SK-N-SH (cell line): ENCODE data around the gene IFNL4. TPM values are rescaled to one million over a fixed set of nuclear protein-coding genes. Genes with fewer than 3 reads are reported as not detected.

Experiments used
- CTCF ChIA-PET: fragments of 300-600, 350-600 bp; formaldehyde crosslinking; extraction: SDS; loops from one replicate; lab custom pipeline; 2021; lab: Yijun Ruan, JAX
- POLR2A ChIA-PET: fragments of 350-600 bp; sonication (Branson Sonifier 250); formaldehyde crosslinking; extraction: SDS; loops from one replicate; lab custom pipeline; 2020; ENCODE audit warnings: antibody characterized with exemption, inconsistent platforms; lab: Yijun Ruan, JAX
- DNase-seq: peaks from one replicate; pipeline ENCODE4 v3.0.0; 2012
- H2AFZ ChIP-seq: fragments of 200-600 bp; sonication (generic); 2 replicates; pipeline ENCODE4 v1.8.1; 2016; ENCODE audit warnings: antibody characterized with exemption, mild to moderate bottlenecking, low read depth
- H3F3A ChIP-seq: fragments of 200-600 bp; sonication (generic); replicated peaks from 2 replicates; pipeline ENCODE3; 2016; ENCODE audit warnings: antibody characterized with exemption, mild to moderate bottlenecking; ENCODE audit not compliant: insufficient read depth
- H3K27ac ChIP-seq, 2 experiments: fragments of 200-500 bp in 1 of 2; fragments of 200-600 bp in 1 of 2; sonication (Bioruptor generic) in 1 of 2; sonication (generic), shearing (Covaris generic) in 1 of 2; 2 replicates each; pipeline versions ENCODE4 v1.5.1 to v1.6.1; 2014 to 2016; ENCODE audit warnings: low read depth in 2 of 2, inconsistent platforms in 1 of 2, low read length in 1 of 2, mild to moderate bottlenecking in 1 of 2, mixed read lengths in 1 of 2
- H3K27me3 ChIP-seq: fragments of 200-600 bp; sonication (generic), shearing (Covaris generic); 2 replicates; pipeline ENCODE4 v1.6.1; 2016; ENCODE audit warnings: mixed run types; ENCODE audit not compliant: insufficient read depth
- H3K36me3 ChIP-seq, 2 experiments: fragments of 200-500 bp in 1 of 2; fragments of 200-600 bp in 1 of 2; sonication (Bioruptor generic) in 1 of 2; sonication (generic) in 1 of 2; replicated peaks in 1 of 2; 2 replicates each; pipeline versions ENCODE3 to v1.5.1; 2014 to 2016; ENCODE audit warnings: low read length in 1 of 2, mild to moderate bottlenecking in 1 of 2; ENCODE audit not compliant: insufficient read depth in 2 of 2, control insufficient read depth in 1 of 2
- H3K4me1 ChIP-seq, 2 experiments: fragments of 200-500 bp in 1 of 2; fragments of 200-600 bp in 1 of 2; sonication (Bioruptor generic) in 1 of 2; sonication (generic), shearing (Covaris generic) in 1 of 2; 2 replicates each; pipeline versions ENCODE4 v1.5.1 to v1.6.1; 2014 to 2016; ENCODE audit warnings: low read depth in 1 of 2, low read length in 1 of 2, mixed run types in 1 of 2; ENCODE audit not compliant: insufficient read depth in 2 of 2, control insufficient read depth in 1 of 2
- H3K4me2 ChIP-seq: fragments of 200-600 bp; sonication (generic), shearing (Covaris generic); 2 replicates; pipeline ENCODE4 v1.6.1; 2017; ENCODE audit warnings: mixed run types
- H3K4me3 ChIP-seq, 2 experiments: fragments of 200-500 bp in 1 of 2; fragments of 200-600 bp in 1 of 2; sonication (Bioruptor generic) in 1 of 2; sonication (generic), shearing (Covaris generic) in 1 of 2; 2 replicates each; pipeline versions ENCODE4 v1.5.1 to v1.8.1; 2014 to 2016; ENCODE audit warnings: low read depth in 2 of 2, inconsistent platforms in 1 of 2, low read length in 1 of 2, mild to moderate bottlenecking in 1 of 2, mixed read lengths in 1 of 2, moderate library complexity in 1 of 2
- H3K79me2 ChIP-seq: fragments of 200-600 bp; sonication (generic); 2 replicates; pipeline ENCODE4 v1.8.1; 2017; ENCODE audit warnings: mild to moderate bottlenecking; ENCODE audit not compliant: insufficient read depth
- H3K9ac ChIP-seq: fragments of 200-600 bp; sonication (generic); 2 replicates; pipeline ENCODE4 v1.6.1; 2017; ENCODE audit warnings: mixed run types
- H3K9me2 ChIP-seq: fragments of 200-600 bp; sonication (generic); 2 replicates; pipeline ENCODE4 v1.6.1; 2017; ENCODE audit warnings: mixed run types
- H3K9me3 ChIP-seq: fragments of 200-600 bp; sonication (generic); 2 replicates; pipeline ENCODE4 v1.6.1; 2017; ENCODE audit warnings: mixed run types, mild to moderate bottlenecking, moderate library complexity
- H4K20me1 ChIP-seq: fragments of 200-600 bp; sonication (generic); 2 replicates; pipeline ENCODE4 v1.6.1; 2017; ENCODE audit warnings: mild to moderate bottlenecking, mixed run types; ENCODE audit not compliant: insufficient read depth
- CTCF ChIP-seq: fragments of 200-600 bp; sonication (generic); IDR thresholded peaks from 2 replicates; pipeline ENCODE4 v1.6.1; 2017; ENCODE audit warnings: antibody characterized with exemption, mild to moderate bottlenecking, moderate library complexity
- ELF1 ChIP-seq: IDR thresholded peaks from 2 replicates; pipeline ENCODE4 v1.4.0; 2012
- EP300 ChIP-seq, 2 experiments: IDR thresholded peaks; 2 replicates each; pipeline versions ENCODE4 v1.4.0 to v1.6.1; 2012; ENCODE audit warnings: borderline replicate concordance in 1 of 2, low read depth in 1 of 2, low read length in 1 of 2
- EZH2phosphoT487 ChIP-seq: fragments of 200-600 bp; sonication (generic); IDR thresholded peaks from 2 replicates; pipeline ENCODE4 v1.6.1; 2017; ENCODE audit warnings: low read depth, mixed run types, mild to moderate bottlenecking, antibody characterized with exemption, moderate library complexity, borderline replicate concordance
- FOSL2 ChIP-seq: IDR thresholded peaks from 2 replicates; pipeline ENCODE4 v1.4.0; 2012; ENCODE audit warnings: low read depth, mild to moderate bottlenecking, moderate library complexity, borderline replicate concordance
- FOXM1 ChIP-seq: IDR thresholded peaks from 2 replicates; pipeline ENCODE4 v1.4.0; 2012; ENCODE audit warnings: low read depth, mild to moderate bottlenecking
- GATA2 ChIP-seq: sonication (generic); formaldehyde crosslinking; IDR thresholded peaks from 2 replicates; pipeline ENCODE4 v1.5.0; 2020; ENCODE audit warnings: mild to moderate bottlenecking, missing genetic modification reagents
- IRF3 ChIP-seq: fragments of 150-350 bp; IDR thresholded peaks from 2 replicates; pipeline ENCODE4 v1.6.1; 2016; ENCODE audit warnings: mild to moderate bottlenecking, low read depth, low read length
- MAX ChIP-seq: IDR thresholded peaks from 2 replicates; pipeline ENCODE4 v1.4.0; 2012; ENCODE audit warnings: low read depth
- MEF2A ChIP-seq: IDR thresholded peaks from 2 replicates; pipeline ENCODE4 v1.4.0; 2012; ENCODE audit warnings: low read depth, borderline replicate concordance
- MXI1 ChIP-seq: IDR thresholded peaks from 2 replicates; pipeline ENCODE4 v1.6.1; 2012; ENCODE audit warnings: mild to moderate bottlenecking, low read depth, low read length, improper control_type of control experiment
- PBX3 ChIP-seq: IDR thresholded peaks from 2 replicates; pipeline ENCODE4; 2012
- POLR2AphosphoS5 ChIP-seq: IDR thresholded peaks from 2 replicates; pipeline ENCODE4 v1.6.1; 2012; ENCODE audit warnings: low read depth, low read length
- RAD21 ChIP-seq: IDR thresholded peaks from 2 replicates; pipeline ENCODE4 v1.6.1; 2012; ENCODE audit warnings: mild to moderate bottlenecking, low read length
- RCOR1 ChIP-seq: fragments of 150-350 bp; IDR thresholded peaks from 2 replicates; pipeline ENCODE4 v1.6.1; 2017; ENCODE audit warnings: antibody characterized with exemption, low read length
- SIN3A ChIP-seq: IDR thresholded peaks from 2 replicates; pipeline ENCODE4 v1.6.1; 2012; ENCODE audit warnings: low read depth, mild to moderate bottlenecking, low read length, moderate library complexity, borderline replicate concordance
- SMC3 ChIP-seq: IDR thresholded peaks from 2 replicates; pipeline ENCODE4 v1.6.1; 2012; ENCODE audit warnings: low read depth, low read length, improper control_type of control experiment
- TAF1 ChIP-seq: IDR thresholded peaks from 2 replicates; pipeline ENCODE4 v1.6.1; 2012; ENCODE audit warnings: low read depth, mild to moderate bottlenecking, low read length, moderate library complexity, borderline replicate concordance
- TCF12 ChIP-seq: IDR thresholded peaks from 2 replicates; pipeline ENCODE4 v1.4.0; 2012
- TEAD4 ChIP-seq: IDR thresholded peaks from 2 replicates; pipeline ENCODE4 v1.4.0; 2012; ENCODE audit warnings: mild to moderate bottlenecking, borderline replicate concordance; ENCODE audit not compliant: insufficient read depth
- YY1 ChIP-seq: IDR thresholded peaks from 2 replicates; pipeline ENCODE4 v1.4.0; 2012; ENCODE audit warnings: low read depth, mild to moderate bottlenecking
- ZBTB33 ChIP-seq: IDR thresholded peaks from 2 replicates; pipeline ENCODE4 v1.4.0; 2012; ENCODE audit warnings: low read depth, borderline replicate concordance
- WGBS: methylation state at CpG from one replicate; pipeline ENCODE4 v1.1.6; 2017; ENCODE audit warnings: low lambda C conversion rate; 5-methylcytosine and 5-hydroxymethylcytosine counted together
- polyA plus RNA-seq, 3 experiments: library from polyadenylated mRNA; depleted of rRNA; stranded (reverse); fragments of >200 nt; gene quantifications; 2 replicates each; pipeline ENCODE4 v1.2.3, GENCODE V29; 2012

Gene IFNL4
- polyA plus RNA-seq, 1 of the 3 experiments (the other 2 are of a cell fraction), result not detected

- WGBS, result 35% methylated on average over 14 of the region's 17 CpGs
- Histone ChIP-seq H3K79me2 (no peaks in the 10 kb centered on the region), H2AFZ (no peak overlapping the region), H3K9me2 (no peaks in the 10 kb centered on the region), H3K9me3 (no peaks in the 10 kb centered on the region), H3K27me3 (peaks cover 10% of the 10 kb centered on the region; the same call in 1 of the 2 replicates), H3K4me3 (no peak overlapping the region), H3K4me2 (no peak overlapping the region), H3K9ac (no peak overlapping the region), H3K27ac (no peak overlapping the region), H4K20me1 (no peaks in the 10 kb centered on the region), H3K36me3 (no peaks in the 10 kb centered on the region), H3F3A (no peaks in the 10 kb centered on the region), H3K4me1 (no peaks in the 10 kb centered on the region)
- CTCF ChIA-PET, result no interaction called here
- POLR2A ChIA-PET, result no interaction called here
- no peak for DNase-seq
- TF ChIP-seq POLR2AphosphoS5 (no peak), EP300 (IDR thresholded peaks at IDR 0.05; ENCODE audit: borderline replicate concordance in 1 of 2, low read depth in 1 of 2, low read length in 1 of 2) (no peak), TCF12 (no peak), ELF1 (no peak), MAX (no peak), FOXM1 (no peak), PBX3 (no peak), RCOR1 (no peak), MEF2A (no peak), TAF1 (no peak), RAD21 (no peak), TEAD4 (no peak), FOSL2 (no peak)
Observed at GRCh38 chr19:39263912-39264305, 15.3 kb upstream of the IFNL4 start.

GRCh38 chr19:39262496-39262895 lies 13.8 kb upstream of the IFNL4 start:
- Histone ChIP-seq H3K4me1 (no peaks in the 10 kb centered on the region), H3F3A (no peaks in the 10 kb centered on the region), H3K27ac (no peak overlapping the region), H3K9me3 (no peaks in the 10 kb centered on the region), H3K4me2 (no peak overlapping the region), H4K20me1 (no peaks in the 10 kb centered on the region), H3K27me3 (peaks cover 10% of the 10 kb centered on the region; the same call in 1 of the 2 replicates), H3K4me3 (no peak overlapping the region), H3K9me2 (no peaks in the 10 kb centered on the region), H2AFZ (no peak overlapping the region), H3K9ac (no peak overlapping the region), H3K36me3 (no peaks in the 10 kb centered on the region), H3K79me2 (no peaks in the 10 kb centered on the region)
- DNase-seq, result no peak
- CTCF ChIA-PET, result no interaction called here
- 65% methylated on average over 4 of the region's 4 CpGs for WGBS
- POLR2A ChIA-PET, result no interaction called here
- TF ChIP-seq IRF3 (no peak), SIN3A (no peak), ELF1 (no peak), SMC3 (no peak), EZH2phosphoT487 (no peak), MAX (no peak), CTCF (no peak), EP300 (IDR thresholded peaks at IDR 0.05; ENCODE audit: borderline replicate concordance in 1 of 2, low read depth in 1 of 2, low read length in 1 of 2) (no peak), FOSL2 (no peak), MXI1 (no peak), GATA2 (CRISPR knock-in tag) (no peak), TEAD4 (no peak), TCF12 (no peak), YY1 (no peak), ZBTB33 (no peak), FOXM1 (no peak)
